Activated naive CD8-positive, alpha-beta T cell treated with anti-CD3 and anti-CD28 coated beads for 36 hours (primary cell): ENCODE results near the gene CERS6. TPM values are rescaled to one million over a fixed set of nuclear protein-coding genes. Genes with fewer than 3 reads are reported as not detected.
A peak's percentile ranks its signal among the peaks of the same experiment; 100 is the strongest.

Source experiments
- DNase-seq: peaks from one replicate; pipeline ENCODE4 v3.0.0; 2021
- H3K27ac Mint-ChIP-seq: one replicate; pipeline ENCODE4 v1.8.0; 2022; ENCODE audit warnings: mild to moderate bottlenecking, moderate library complexity, mixed read lengths
- H3K27me3 Mint-ChIP-seq: one replicate; pipeline ENCODE4 v1.8.0; 2022; ENCODE audit warnings: mild to moderate bottlenecking, mixed read lengths
- H3K36me3 Mint-ChIP-seq: one replicate; pipeline ENCODE4 v1.8.0; 2021; ENCODE audit warnings: mild to moderate bottlenecking, mixed read lengths
- H3K4me1 Mint-ChIP-seq: one replicate; pipeline ENCODE4 v1.8.0; 2021; ENCODE audit warnings: mixed read lengths
- H3K4me3 Mint-ChIP-seq: one replicate; pipeline ENCODE4 v1.8.0; 2022; ENCODE audit warnings: mild to moderate bottlenecking, moderate library complexity, mixed read lengths
- H3K9me3 Mint-ChIP-seq: one replicate; pipeline ENCODE4 v1.8.0; 2022; ENCODE audit warnings: mixed read lengths
- total RNA-seq, 2 experiments: library from RNA; stranded (reverse); gene quantifications; one replicate each; pipeline ENCODE4 v1.2.3, GENCODE V29; 2021

The CERS6 gene
- total RNA-seq, 2 experiments from 2014 or later: 20.6 to 21.3 TPM

DNA sequence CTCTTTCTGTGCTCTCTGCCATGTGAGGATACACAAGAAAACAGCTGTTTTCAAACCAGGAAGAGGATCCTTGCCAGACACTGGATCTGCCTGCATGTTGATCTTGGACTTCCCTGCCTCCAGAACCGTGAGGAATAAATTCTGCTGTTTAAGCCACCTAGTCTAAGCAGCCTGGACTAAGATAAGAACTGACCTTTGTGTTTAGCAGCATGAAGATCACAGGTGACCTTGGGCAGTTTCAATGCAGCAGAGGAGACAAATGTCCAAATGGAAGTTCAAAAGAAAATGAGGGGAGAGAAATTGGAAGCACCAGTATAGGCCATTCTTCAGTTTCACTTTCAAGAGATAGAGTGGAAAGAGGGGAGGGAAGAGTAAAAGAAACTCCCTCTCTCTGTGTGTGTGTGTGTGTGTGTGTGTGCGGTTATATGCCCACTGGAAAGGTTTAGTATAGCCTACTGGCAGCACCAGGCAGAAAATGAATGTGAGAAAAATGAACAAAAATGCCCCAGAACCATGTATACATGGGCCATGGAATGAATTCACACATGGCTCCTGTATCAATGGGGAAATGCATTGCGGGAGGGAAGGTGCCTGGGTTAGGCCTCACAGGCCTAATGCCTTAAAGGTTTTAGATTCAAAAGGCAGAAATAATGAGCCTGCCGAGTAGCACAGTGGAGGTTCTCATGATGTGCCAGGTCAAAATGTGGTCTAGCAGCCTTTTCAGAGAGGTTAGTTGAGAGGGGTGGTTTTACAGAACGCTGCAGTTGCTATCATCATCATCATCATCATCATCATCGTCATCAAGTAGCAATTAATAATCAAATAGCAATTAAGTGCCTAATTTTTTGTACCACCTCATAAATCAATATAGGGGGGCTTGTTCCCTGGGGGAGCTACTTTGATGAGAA lies 1.1 kb upstream of the CERS6 start:
- Mint-ChIP-seq H3K27ac (no peak overlapping the region), H3K36me3 (peaks cover 11% of the 10 kb centered on the region), H3K4me3 (no peak overlapping the region), H3K4me1 (peaks cover 31% of the 10 kb centered on the region), H3K9me3 (no peaks in the 10 kb centered on the region), H3K27me3 (no peaks in the 10 kb centered on the region)
- peak; percentile 6 for DNase-seq

- H3K4me3 Mint-ChIP-seq: peak overlapping the region; percentile 84
- H3K27ac Mint-ChIP-seq: peak overlapping the region; percentile 81
- H3K27me3 Mint-ChIP-seq: no peaks in the 10 kb centered on the region
- no peaks in the 10 kb centered on the region for H3K9me3 Mint-ChIP-seq
- DNase-seq: peak; percentile 65
- peaks cover 38% of the 10 kb centered on the region for H3K4me1 Mint-ChIP-seq
- H3K36me3 Mint-ChIP-seq: peaks cover 20% of the 10 kb centered on the region
Observed at GRCh38 chr2:168456521-168457189, 583 bp downstream of the CERS6 start.

DNA sequence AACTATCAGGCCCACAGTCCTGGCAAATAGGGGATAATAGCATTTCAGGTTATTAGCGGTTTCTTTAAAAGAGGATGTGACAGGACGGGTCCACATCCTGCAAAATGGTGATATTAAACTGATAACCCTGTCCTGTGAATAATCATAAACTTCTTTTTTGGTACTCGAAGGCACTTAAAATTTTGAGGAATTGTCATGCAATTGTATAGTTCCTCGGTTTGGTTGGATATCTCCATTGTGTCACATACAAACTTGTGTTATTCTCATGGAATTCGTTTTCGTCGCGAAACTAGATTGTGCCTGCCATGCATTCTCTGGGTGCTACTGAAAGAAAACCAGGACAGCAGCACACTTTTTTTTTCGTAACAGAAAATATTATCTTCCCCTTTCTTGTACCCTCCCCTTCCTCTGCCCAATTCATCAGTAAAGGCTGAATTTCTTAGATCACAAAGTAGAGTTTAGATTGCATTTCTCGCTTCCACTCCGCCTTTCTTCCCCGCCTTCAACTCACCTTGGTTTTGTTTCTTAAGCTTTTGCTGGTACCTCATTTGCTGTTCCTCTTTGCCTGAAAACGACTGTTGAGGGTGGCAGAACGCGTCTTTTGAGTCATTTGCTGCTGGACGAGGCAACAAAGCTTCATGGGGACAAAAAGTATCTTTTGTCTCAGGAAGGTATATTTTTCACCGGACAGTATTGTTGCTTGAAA lies 1.3 kb downstream of the CERS6 start:
- H3K27ac Mint-ChIP-seq: peak overlapping the region; percentile 81
- peaks cover 27% of the 10 kb centered on the region for H3K36me3 Mint-ChIP-seq
- DNase-seq: no peak
- H3K4me3 Mint-ChIP-seq: peak overlapping the region; percentile 84
- peaks cover 45% of the 10 kb centered on the region for H3K4me1 Mint-ChIP-seq
- H3K9me3 Mint-ChIP-seq: no peaks in the 10 kb centered on the region
- H3K27me3 Mint-ChIP-seq: no peaks in the 10 kb centered on the region

GRCh38 chr2:168458139-168458538 lies 2.1 kb downstream of the CERS6 start:
- Mint-ChIP-seq H3K27ac (no peak overlapping the region), H3K36me3 (peaks cover 32% of the 10 kb centered on the region), H3K4me3 (peak overlapping the region; percentile 84), H3K9me3 (no peaks in the 10 kb centered on the region), H3K27me3 (no peaks in the 10 kb centered on the region), H3K4me1 (peaks cover 45% of the 10 kb centered on the region)
- DNase-seq: no peak

DNA sequence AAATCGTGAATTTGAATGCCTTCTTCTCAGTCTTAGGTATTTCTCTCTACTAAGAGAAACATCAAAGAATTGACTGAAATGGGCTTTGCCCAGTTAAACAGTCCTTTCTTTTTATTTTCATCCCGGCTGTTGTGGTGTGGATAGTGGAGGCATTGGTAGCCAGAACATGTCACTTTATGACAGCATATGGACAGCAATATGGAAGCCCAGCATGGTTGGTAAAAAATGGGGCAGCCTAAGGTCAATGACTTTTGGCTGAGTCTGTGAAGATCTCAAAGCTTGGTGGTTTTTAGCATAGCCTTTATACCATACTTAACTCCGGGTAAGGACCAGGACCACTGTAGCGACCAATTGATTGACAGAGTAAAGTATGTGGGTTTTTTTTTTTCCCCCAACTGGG lies 3.2 kb downstream of the CERS6 start:
- no peak overlapping the region for H3K4me3 Mint-ChIP-seq
- H3K27ac Mint-ChIP-seq: no peak overlapping the region
- DNase-seq: no peak
- peaks cover 46% of the 10 kb centered on the region for H3K4me1 Mint-ChIP-seq
- H3K9me3 Mint-ChIP-seq: no peaks in the 10 kb centered on the region
- peaks cover 34% of the 10 kb centered on the region for H3K36me3 Mint-ChIP-seq
- H3K27me3 Mint-ChIP-seq: no peaks in the 10 kb centered on the region

- Mint-ChIP-seq H3K4me3 (no peak overlapping the region), H3K27me3 (no peaks in the 10 kb centered on the region), H3K27ac (no peak overlapping the region), H3K9me3 (no peaks in the 10 kb centered on the region), H3K4me1 (peaks cover 59% of the 10 kb centered on the region), H3K36me3 (peaks cover 34% of the 10 kb centered on the region)
- DNase-seq: no peak
Observed at GRCh38 chr2:168460571-168460970, 4.5 kb downstream of the CERS6 start.

GRCh38 chr2:168461178-168461941 lies 5.3 kb downstream of the CERS6 start:
- Mint-ChIP-seq H3K9me3 (no peaks in the 10 kb centered on the region), H3K27me3 (no peaks in the 10 kb centered on the region), H3K4me1 (peaks cover 67% of the 10 kb centered on the region), H3K4me3 (no peak overlapping the region), H3K27ac (peak overlapping the region; percentile 18), H3K36me3 (peaks cover 34% of the 10 kb centered on the region)
- DNase-seq: no peak

- no peak for DNase-seq
- no peaks in the 10 kb centered on the region for H3K9me3 Mint-ChIP-seq
- H3K4me3 Mint-ChIP-seq: no peak overlapping the region
- peaks cover 73% of the 10 kb centered on the region for H3K4me1 Mint-ChIP-seq
- H3K36me3 Mint-ChIP-seq: peaks cover 34% of the 10 kb centered on the region
- H3K27ac Mint-ChIP-seq: peak overlapping the region; percentile 18
- no peaks in the 10 kb centered on the region for H3K27me3 Mint-ChIP-seq
Observed at GRCh38 chr2:168461942-168462331, 5.9 kb downstream of the CERS6 start.

GRCh38 chr2:168462543-168463045 lies 6.5 kb downstream of the CERS6 start:
- no peaks in the 10 kb centered on the region for H3K9me3 Mint-ChIP-seq
- H3K4me3 Mint-ChIP-seq: no peak overlapping the region
- DNase-seq: no peak
- no peaks in the 10 kb centered on the region for H3K27me3 Mint-ChIP-seq
- H3K27ac Mint-ChIP-seq: no peak overlapping the region
- H3K4me1 Mint-ChIP-seq: peaks cover 77% of the 10 kb centered on the region
- peaks cover 30% of the 10 kb centered on the region for H3K36me3 Mint-ChIP-seq

DNA sequence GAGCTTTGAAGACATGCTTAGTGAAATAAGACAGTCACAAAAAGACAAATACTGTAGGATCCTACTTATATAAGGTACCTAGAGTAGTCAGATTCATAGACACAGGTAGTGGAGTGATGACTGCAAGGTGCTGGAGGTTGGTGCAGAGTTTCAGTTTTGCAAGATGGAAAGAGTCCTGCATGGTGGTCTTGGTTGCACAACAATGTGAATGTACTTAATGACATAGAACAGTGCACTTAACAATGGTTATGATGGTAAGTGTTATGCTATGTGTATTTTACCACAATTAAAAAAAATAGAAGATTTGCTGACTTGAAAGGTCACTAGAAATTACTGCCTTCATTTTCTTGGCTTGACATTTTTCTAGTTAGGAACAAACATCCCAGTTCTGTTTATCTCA lies 9.5 kb downstream of the CERS6 start:
- H3K4me1 Mint-ChIP-seq: peaks cover 77% of the 10 kb centered on the region

GRCh38 chr2:168466190-168466737 lies 10.2 kb downstream of the CERS6 start:
- Mint-ChIP-seq H3K4me3 (peak overlapping the region; percentile 46), H3K9me3 (no peaks in the 10 kb centered on the region), H3K4me1 (peaks cover 71% of the 10 kb centered on the region), H3K27ac (peak overlapping the region; percentile 69), H3K36me3 (peaks cover 21% of the 10 kb centered on the region), H3K27me3 (no peaks in the 10 kb centered on the region)
- no peak for DNase-seq

More for the DNA sequence above, 9.5 kb downstream of the CERS6 start:
- no peaks in the 10 kb centered on the region for H3K27me3 Mint-ChIP-seq
- no peaks in the 10 kb centered on the region for H3K9me3 Mint-ChIP-seq
- no peak overlapping the region for H3K4me3 Mint-ChIP-seq
- peak; percentile 20 for DNase-seq
- H3K27ac Mint-ChIP-seq: peak overlapping the region; percentile 52
- peaks cover 23% of the 10 kb centered on the region for H3K36me3 Mint-ChIP-seq

DNA sequence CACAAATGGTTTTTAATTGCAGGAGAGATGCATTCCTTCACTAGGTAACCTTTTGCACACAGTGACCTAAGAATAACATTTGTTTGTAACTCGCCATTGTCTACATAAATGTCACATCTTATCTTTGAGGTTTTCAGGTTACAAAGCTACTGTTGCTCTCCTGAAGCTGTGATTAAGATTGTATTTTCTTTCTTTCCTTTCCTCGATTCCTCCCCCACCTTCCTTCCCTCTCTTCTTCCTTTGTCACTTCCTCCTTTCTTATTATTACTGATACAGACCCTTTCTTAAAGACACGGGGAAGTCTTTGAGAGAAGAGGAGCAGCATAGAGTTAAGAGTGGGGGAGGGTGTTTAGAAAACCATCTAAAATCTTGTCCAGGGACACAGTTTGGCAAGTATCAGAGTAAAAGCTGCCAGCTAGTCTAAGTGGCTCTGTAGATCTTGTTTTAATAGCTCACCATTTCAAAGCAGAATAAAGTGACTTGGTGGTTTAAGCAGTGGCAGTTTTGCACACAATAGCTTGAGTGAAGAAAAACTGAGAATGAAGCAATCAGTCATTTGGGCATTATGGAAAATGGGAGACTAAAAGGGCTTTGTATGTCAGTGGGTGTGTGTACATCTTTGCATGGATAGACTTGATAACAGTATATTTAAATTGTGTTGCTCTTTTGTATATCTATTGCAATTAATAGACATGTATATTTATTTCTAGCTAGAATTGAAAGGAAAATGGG lies 10.9 kb downstream of the CERS6 start:
- H3K4me1 Mint-ChIP-seq: peaks cover 65% of the 10 kb centered on the region
- peak overlapping the region; percentile 46 for H3K4me3 Mint-ChIP-seq

GRCh38 chr2:168467729-168468128 lies 11.7 kb downstream of the CERS6 start:
- Mint-ChIP-seq H3K36me3 (peaks cover 9% of the 10 kb centered on the region), H3K4me1 (peaks cover 63% of the 10 kb centered on the region), H3K27me3 (no peaks in the 10 kb centered on the region), H3K4me3 (no peak overlapping the region), H3K27ac (no peak overlapping the region), H3K9me3 (no peaks in the 10 kb centered on the region)
- no peak for DNase-seq

More for the DNA sequence above, 10.9 kb downstream of the CERS6 start:
- Mint-ChIP-seq H3K27me3 (no peaks in the 10 kb centered on the region), H3K36me3 (peaks cover 14% of the 10 kb centered on the region), H3K27ac (peak overlapping the region; percentile 69), H3K9me3 (no peaks in the 10 kb centered on the region)
- DNase-seq: no peak
